Lower leg skin (tissue), 4 donors: ENCODE results near the gene RBM48. TPM values are rescaled to one million over a fixed set of nuclear protein-coding genes. Genes with fewer than 3 reads are reported as not detected.
"Not testable (repeated sequence)": the region's sequence is repeated elsewhere in the genome, so short reads cannot be mapped to it uniquely, and the experiment has no call there.

Experiments used
- DNase-seq, 2 donors: peaks; one replicate each; pipeline ENCODE4 v3.0.0-alpha.2; 2019; ENCODE audit warnings: low spot score in 2 of 2
- H3K4me3 ChIP-seq: fragments of 200-600 bp; sonication (generic); 2 replicates; pipeline ENCODE4 v1.5.1; 2017; ENCODE audit warnings: mild to moderate bottlenecking, low read depth; ENCODE audit not compliant: poor library complexity, severe bottlenecking
- CTCF ChIP-seq, 3 donors: fragments of 450-650 bp; IDR thresholded peaks; one replicate each; pipeline ENCODE4 v1.5.1; 2016; ENCODE audit warnings: antibody characterized with exemption in 3 of 3, mild to moderate bottlenecking in 3 of 3, moderate library complexity in 2 of 3
- POLR2A ChIP-seq, 2 donors: fragments of 450-650 bp; IDR thresholded peaks; one replicate each; pipeline ENCODE4 v1.6.1; 2016 to 2017; ENCODE audit warnings: antibody characterized with exemption in 2 of 2, mild to moderate bottlenecking in 1 of 2, moderate library complexity in 1 of 2
- WGBS, 2 donors: methylation state at CpG; one replicate each; pipeline ENCODE4 v1.1.5; 2018; 5-methylcytosine and 5-hydroxymethylcytosine counted together
- intact Hi-C: fragments of 100-400 bp; cut with DNase I; formaldehyde crosslinking; loops from one replicate; pipeline ENCODE4 v1.15.0; 2023; ENCODE audit warnings: low total_unique reads
- total RNA-seq, 4 donors: library from RNA; depleted of rRNA; stranded (reverse); fragments of >200 nt; gene quantifications; one replicate each; pipeline ENCODE4 v1.1.0, GENCODE V29; 2016

The RBM48 gene
- 10 to 100 TPM in 3 of 4 donors, 1 to 10 TPM in 1; 7.5 to 16.4 (median 12.4) TPM for total RNA-seq

- intact Hi-C loops, result no loop called here
These were observed at the start of gene RBM48, which contains the start of gene PEX1 for GRCh38 chr7:92528188-92528957. RBM48 (plus strand) TSS chr7:92528795; CDS start chr7:92528814, 19 bp downstream. PEX1 (minus strand) TSS chr7:92528520; CDS start chr7:92528435, 85 bp downstream.

GRCh38 chr7:92479146-92479545 lies 49.4 kb upstream of the RBM48 start:
- intact Hi-C loops, H3K4me3 ChIP-seq, DNase-seq: not testable (repeated sequence)
- 91 to 97% methylated on average over 4 of the region's 4 CpGs for WGBS, 2 donors

More at GRCh38 chr7:92528188-92528957, at the start of gene RBM48, which contains the start of gene PEX1:
- TF ChIP-seq CTCF (IDR thresholded peaks at IDR 0.05) (no peak), POLR2A (IDR thresholded peaks at IDR 0.05) (no peak)
- WGBS, 2 donors, result 0% methylated on average over 33 to 64 of the region's 79 CpGs
- DNase-seq, result peak; percentile 96 to 99
- peak within 1 kb of the TSS; percentile 90 for H3K4me3 ChIP-seq

GRCh38 chr7:92483624-92484023 lies 45.0 kb upstream of the RBM48 start:
- WGBS, 2 donors, result 79 to 85% methylated on average over 6 of the region's 6 CpGs

GRCh38 chr7:92484226-92484625 lies 44.4 kb upstream of the RBM48 start:
- 90 to 95% methylated on average over 6 of the region's 6 CpGs for WGBS, 2 donors
- H3K4me3 ChIP-seq, DNase-seq, intact Hi-C loops: not testable (repeated sequence)

More at GRCh38 chr7:92483624-92484023, 45.0 kb upstream of the RBM48 start:
- intact Hi-C loops, DNase-seq, H3K4me3 ChIP-seq: not testable (repeated sequence)

- intact Hi-C loops, result no loop called here
- no peak for DNase-seq
- no peak overlapping the region for H3K4me3 ChIP-seq
- WGBS, 2 donors, result 95 to 97% methylated on average over 2 of the region's 2 CpGs
- no peak for TF ChIP-seq POLR2A (IDR thresholded peaks at IDR 0.05)
- TF ChIP-seq CTCF (IDR thresholded peaks at IDR 0.05), result no peak
These were observed 43.2 kb upstream of the RBM48 start for GRCh38 chr7:92485267-92485892.

- 55 to 79% methylated on average over 1 to 2 of the region's 2 CpGs for WGBS, 2 donors
- intact Hi-C loops, result no loop called here
- DNase-seq, result no peak
- TF ChIP-seq POLR2A (IDR thresholded peaks at IDR 0.05), result no peak
- TF ChIP-seq CTCF (IDR thresholded peaks at IDR 0.05), result no peak
- H3K4me3 ChIP-seq, result no peak overlapping the region
These were observed 42.6 kb upstream of the RBM48 start for GRCh38 chr7:92485974-92486373.

- no peak overlapping the region for H3K4me3 ChIP-seq
- intact Hi-C loops, result no loop called here
- no peak for TF ChIP-seq POLR2A (IDR thresholded peaks at IDR 0.05)
- no peak for TF ChIP-seq CTCF (IDR thresholded peaks at IDR 0.05)
- no peak for DNase-seq
These were observed 40.8 kb upstream of the RBM48 start for GRCh38 chr7:92487804-92488203.
